Panc1 (cell line): ENCODE results near the gene MAPK11.

ENCODE experiments used
- CTCF ChIP-seq: fragments of 450-650 bp; IDR thresholded peaks from 2 replicates; pipeline ENCODE4 v1.5.1; 2017; ENCODE audit warnings: mild to moderate bottlenecking
- TCF7L2 ChIP-seq: IDR thresholded peaks from 2 replicates; pipeline ENCODE4 v1.6.1; 2011; ENCODE audit warnings: mild to moderate bottlenecking, low read depth, low read length, inconsistent platforms

- no peak for TF ChIP-seq CTCF
- TF ChIP-seq TCF7L2 = no peak
These were observed 1.5 kb downstream of the MAPK11 start for GRCh38 chr22:50268655-50269113.
